ENCODE data around the gene COL4A2.
"Not testable (repeated sequence)": the region's sequence is repeated elsewhere in the genome, so short reads cannot be mapped to it uniquely, and the experiment has no call there.

The COL4A2 gene

GRCh38 chr13:110523838-110524540 lies 216.9 kb downstream of the COL4A2 start:
- no peak for DNase-seq

DNA sequence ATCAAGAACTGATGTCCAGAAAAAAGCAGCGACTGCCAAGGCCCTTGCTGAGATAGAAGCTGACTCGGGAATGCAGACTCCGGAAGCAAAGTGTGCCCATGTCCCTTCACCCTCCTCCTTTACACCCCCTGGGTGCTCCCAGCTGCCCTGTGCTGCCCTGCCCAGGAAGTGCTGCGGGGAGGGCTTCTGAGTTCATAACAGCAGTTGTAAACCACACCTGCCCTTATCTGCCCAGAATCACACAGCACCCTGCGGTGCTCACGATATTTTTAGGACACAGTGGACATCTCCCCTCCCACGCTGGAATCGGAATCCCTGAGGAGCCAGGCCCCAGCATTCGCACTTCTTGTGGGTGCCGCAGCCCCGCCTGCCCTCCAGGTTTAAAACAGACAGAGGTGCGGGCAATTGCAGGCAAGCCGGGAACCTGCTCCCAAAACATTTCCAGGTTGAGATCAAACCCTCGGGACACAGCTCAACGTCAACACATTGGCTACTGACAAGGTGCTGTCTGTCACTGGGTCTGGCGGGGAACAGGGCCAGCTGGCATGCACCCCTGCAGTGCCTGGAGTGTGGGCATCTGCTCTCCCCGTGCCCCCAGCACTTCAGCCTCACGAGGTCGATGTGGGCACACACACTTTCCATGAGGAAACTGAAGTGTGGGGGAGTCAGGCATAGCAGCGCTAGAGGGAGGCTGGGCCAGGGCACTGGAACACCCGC lies 217.6 kb downstream of the COL4A2 start:
- no peak for DNase-seq

- DNase-seq = no peak
Observed at GRCh38 chr13:110525328-110526319, 218.5 kb downstream of the COL4A2 start.

DNA sequence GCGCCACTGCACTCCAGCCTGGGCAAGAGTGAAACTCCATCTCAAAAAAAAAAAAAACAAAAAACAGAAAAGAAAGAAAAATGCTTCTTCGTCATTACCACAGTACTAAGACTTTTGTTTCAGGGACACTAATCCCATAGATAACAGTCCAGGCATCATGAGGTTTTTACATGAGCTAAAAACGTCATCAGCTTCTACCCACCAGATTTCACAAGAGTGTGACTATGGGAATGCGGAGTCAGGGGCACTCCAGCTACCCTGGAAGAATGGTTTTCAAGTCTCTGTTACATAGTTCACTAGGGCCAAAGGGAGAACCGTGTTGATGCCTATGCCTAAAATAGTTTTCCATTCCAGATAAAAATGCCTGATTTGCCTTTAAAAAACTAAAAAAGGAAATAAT lies 221.3 kb downstream of the COL4A2 start:
- DNase-seq = no peak

- DNase-seq = no peak
Observed at GRCh38 chr13:110528911-110529310, 221.8 kb downstream of the COL4A2 start.

DNA sequence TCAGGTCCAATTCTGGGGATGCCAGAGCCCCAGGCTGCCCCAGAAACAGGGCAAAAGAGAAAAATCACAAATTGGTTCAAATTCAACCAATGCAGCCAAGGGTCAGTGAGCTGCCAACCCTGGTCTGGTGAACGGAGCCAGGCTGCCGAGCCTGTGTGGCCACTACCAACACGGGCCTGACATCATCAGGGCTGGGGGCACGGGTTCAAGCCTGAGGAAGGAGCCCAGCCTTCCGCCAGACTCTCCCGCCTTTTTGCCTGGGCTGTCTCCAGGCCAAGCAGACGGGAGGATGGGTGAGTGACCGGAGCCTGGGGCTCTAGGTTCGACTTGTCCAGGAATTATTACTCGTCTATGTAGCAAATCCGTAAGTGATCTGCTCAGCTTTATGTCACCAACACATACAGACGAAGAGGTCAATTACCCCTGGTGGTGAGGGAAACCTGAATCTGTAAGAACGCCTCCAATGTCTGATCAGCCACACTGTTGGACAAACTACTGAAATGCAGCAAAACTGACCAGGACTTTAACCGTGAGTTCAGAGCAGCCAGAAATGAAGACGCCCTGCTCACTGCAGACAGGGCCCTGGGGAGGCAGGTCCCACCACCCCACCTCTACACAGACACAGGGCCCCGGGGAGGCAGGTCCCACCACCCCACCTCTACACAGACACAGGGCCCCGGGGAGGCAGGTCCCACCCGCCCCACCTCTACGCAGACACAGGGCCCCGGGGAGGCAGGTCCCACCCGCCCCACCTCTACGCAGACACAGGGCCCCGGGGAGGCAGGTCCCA lies 222.6 kb downstream of the COL4A2 start:
- no peak for DNase-seq

GRCh38 chr13:110531100-110531499 lies 224.0 kb downstream of the COL4A2 start:
- DNase-seq = no peak

GRCh38 chr13:110531671-110532083 lies 224.6 kb downstream of the COL4A2 start:
- no peak for DNase-seq

DNA sequence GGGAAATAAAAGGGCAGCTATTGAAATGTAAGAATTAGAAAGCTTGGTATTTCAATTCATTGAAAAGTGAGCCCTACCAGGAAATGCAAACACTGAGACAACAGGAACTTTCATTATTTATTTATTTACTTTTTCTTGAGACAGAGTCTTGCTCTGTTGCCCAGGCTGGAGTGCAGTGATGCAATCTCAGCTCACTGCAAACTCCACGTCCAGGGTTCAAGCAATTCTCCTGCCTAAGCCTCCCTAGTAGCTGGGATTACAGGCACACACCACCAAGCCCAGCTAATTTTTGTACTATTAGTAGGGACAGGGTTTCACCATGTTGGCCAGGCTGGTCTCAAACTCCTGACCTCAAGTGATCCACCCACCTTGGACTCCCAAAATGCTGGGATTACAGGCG lies 225.2 kb downstream of the COL4A2 start:
- not testable (repeated sequence) for DNase-seq

DNA sequence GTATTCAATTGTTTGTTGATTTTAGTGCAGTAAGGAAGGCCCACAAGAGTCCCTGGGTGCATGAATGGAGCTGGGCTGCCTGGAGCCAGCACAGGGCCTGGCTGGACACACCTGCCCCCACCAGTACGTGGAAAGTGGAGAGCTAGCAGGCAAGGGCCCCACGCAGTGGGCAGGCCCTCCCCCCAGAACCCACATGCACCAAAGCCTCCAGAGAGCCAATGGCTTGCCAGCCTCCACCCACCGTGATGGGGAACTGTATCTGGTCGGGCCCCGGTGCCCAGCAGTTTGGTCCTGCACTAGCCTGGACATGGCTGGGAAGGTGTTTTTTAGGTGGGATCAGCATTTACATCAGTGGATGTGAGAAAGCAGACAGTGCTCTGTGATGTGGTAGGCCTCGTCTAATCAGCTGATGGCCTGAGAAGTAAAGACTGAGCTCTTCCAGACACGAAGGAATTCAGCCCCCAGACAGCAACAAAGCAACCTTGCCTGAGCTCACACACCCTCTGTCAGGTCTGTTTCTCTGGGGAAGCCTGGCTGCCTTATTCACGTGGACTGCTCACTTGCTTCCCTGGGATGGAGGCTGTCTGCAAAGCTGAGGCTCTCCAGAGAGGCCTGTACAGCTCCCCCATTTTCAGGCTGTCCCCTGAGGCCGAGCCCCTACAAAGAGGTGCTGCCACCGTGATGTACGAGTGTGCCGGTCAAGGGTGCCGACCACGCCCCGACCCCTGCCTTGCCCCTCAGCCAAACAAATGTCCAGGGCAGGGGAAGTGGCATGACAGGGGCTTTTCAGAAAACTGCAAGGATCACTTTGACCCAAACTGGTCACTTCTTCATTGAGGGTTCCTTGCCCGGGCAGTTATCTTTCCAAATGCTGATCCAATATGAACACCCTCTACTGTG lies 226.9 kb downstream of the COL4A2 start:
- no peak for DNase-seq

DNA sequence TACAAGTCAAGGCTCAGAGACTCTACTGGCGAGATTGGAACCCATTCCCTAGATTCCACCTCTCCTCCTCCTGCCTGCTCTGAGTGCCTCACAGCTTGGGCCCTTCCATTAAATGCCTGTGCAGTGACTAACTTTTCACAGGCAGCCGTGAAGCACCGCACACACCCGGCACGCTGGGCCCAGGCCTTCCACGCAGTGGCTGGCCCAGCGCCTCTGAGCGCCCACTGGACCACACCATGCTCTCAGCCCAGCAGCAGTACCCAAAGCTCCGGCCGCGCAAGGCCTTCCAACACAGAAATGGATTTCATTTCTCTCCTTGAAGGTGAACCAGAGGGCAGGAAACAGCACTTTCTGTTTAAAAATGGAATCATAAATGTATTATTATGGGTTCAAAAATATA lies 228.4 kb downstream of the COL4A2 start:
- no peak for DNase-seq

GRCh38 chr13:110536006-110536693 lies 229.1 kb downstream of the COL4A2 start:
- no peak for DNase-seq

DNA sequence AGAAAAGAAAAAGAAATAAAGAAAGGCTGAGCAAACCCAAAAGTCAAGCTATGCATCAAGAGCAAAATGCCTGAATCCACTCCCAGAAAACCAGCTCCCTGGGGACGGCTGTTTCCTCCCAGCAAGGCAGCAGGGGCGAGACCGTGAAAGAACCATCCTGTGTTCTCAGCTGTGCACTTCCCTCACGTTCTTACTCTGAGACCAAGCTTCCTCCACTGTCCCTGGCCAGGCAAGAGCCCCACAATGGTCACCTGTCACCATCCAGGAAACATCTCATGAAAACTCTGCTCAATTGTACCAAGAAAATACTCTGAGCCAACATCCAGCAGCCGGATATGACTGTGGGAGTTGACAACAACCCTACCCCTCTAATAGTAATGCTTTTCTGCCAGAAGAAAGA lies 231.5 kb downstream of the COL4A2 start:
- no peak for DNase-seq

GRCh38 chr13:110539894-110540293 lies 232.8 kb downstream of the COL4A2 start:
- no peak for DNase-seq

DNA sequence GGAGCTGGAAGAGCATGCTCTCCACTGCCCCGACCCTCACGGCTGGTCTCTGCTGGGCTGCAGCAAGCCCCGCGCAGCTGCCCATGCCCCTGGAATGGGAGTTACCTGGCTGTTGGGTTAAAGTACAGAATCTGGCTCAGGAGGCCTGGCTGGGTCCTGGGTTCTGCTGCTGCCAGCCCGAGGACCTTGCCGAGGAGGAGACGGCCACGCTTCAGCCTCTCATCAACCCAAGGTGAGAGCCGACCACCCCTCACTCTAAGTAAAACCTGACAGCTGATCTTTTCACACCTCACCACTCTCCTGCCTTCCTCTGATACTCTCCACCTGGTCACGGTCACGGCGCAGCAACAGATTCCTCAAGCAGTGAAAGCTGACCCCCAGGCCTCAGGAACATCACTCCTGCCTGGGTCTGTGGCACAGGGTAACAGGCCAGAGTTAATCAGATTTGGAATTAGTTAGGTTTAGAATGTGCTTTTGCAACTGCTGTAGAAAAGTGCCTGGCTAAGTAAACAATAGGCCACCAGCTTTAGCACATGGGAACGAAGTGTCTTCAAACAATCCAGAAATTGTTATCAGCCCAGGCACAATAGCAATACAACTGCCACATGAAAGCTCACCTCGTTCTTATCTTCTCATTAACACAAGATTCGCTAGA lies 233.9 kb downstream of the COL4A2 start:
- DNase-seq = no peak

GRCh38 chr13:110541526-110541920 lies 234.4 kb downstream of the COL4A2 start:
- no peak for DNase-seq

DNA sequence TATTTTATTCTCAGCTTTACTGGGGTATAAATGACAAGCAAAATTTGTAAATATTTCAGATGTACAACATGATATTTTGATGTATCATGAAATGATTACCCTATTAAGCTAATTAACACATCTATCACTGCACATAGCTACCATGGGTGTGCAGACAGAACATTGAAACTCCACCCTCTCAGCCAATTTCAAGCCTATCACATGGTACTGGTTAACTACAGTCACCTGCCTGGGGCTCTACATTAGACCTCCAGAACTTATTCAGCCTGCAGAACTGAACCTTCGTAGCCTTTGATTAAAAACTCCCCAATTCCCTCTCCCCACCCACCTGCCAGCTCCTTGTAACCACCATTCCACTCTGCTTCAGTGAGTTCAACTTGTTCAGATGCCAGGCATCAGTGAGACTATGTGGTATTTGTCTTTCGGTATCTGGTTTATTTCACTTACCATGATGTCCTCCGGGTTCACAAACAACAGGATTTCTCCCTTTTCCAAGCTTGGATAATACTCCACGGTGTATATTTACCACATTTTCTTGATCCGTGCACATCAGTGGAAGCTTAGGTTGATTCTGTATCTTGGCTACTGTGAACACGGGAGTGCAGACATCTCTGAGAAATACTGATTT lies 235.2 kb downstream of the COL4A2 start:
- no peak for DNase-seq

DNA sequence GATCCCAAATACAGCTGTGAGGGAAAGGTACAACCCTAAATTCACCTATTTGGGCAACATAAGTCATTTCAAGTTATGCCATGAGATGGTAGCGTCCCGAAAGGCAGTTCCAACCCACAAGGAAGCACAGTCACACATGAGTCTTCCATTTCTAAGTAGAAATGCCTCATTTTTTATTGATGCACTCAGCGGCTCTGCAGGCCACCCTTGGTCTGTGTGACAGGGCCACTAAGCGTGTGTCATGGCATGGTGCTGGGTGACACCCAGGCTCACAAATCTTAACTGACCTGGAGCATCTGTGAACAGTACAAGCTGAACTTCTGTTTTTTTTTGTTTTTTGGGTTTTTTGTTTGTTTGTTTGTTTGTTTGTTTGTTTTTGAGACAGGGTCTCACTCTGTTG lies 239.3 kb downstream of the COL4A2 start:
- DNase-seq = no peak

DNA sequence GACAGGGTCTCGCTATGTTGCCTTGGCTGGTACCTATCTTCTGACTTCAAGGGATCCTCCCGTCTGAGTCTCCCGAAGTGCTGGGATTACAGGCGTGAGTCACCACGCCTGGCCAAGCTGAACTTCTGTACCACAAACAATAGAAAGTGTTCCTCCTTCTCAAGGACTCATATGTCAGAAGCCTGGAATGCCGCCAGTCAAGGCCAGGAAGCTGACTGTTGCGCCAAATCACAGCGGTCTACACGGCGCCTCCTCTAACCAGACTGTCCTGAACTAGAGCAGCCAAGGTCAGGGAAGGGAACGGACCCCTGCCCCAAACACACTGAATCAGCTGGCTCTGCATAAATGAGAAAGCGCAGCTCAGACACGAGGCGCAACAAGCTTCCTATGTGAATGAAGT lies 239.8 kb downstream of the COL4A2 start:
- DNase-seq = no peak
